Measurements from ENCODE around the gene RAC3. TPM values are rescaled to one million over a fixed set of nuclear protein-coding genes. Genes with fewer than 3 reads are reported as not detected.

The RAC3 gene
- total and polyA plus RNA-seq, 9 of the 15 experiments (the other 6 are each of a cell fraction or from before 2014, with no cell fraction given), result 0.23 to 292 (median 118) TPM

GRCh38 chr17:82025401-82026107, 5.9 kb upstream of the RAC3 start (continued):
- no peak for TF ChIP-seq ZBTB8A (IDR thresholded peaks at IDR 0.05; ENCODE audit: partially characterized antibody)
- TF ChIP-seq ARID4B (CRISPR knock-in tag; IDR thresholded peaks at IDR 0.05), result no peak
- TF ChIP-seq PRMT5 (CRISPR knock-in tag; IDR thresholded peaks at IDR 0.05), result no peak

- peaks cover 22% of the 10 kb centered on the region for H3K79me2 ChIP-seq (ENCODE audit: control insufficient read depth, insufficient read depth, low read length)
- peaks cover 8 to 90% of the 10 kb centered on the region in 2 experiments for H3K4me1 ChIP-seq (replicated peaks in 1 of 2; ENCODE audit: control insufficient read depth in 2 of 2, insufficient read depth in 2 of 2, low read length in 2 of 2)
- H3K4me3 ChIP-seq, result no peak overlapping the region
- ChIA-PET POLR2A (interaction anchor here (0.6 to 2.0 kb wide), 3 partner anchors 9 to 159 kb away, joined by 3 to 6 read pairs (median 3); partner anchors contain the start of gene DCXR), CTCF (ENCODE audit: low intra/inter-chr PET ratio) (no interaction called here)
- H3K9me3 ChIP-seq (replicated peaks; ENCODE audit: control insufficient read depth, insufficient read depth, low read depth, low read length), result no peaks in the 10 kb centered on the region
- ATAC-seq (no peak), DNase-seq (ENCODE audit: extremely low read depth in 1 of 4, low spot score in 3 of 4) (no peak), FAIRE-seq (no peak)
- H2AFZ ChIP-seq (ENCODE audit: low read depth, low read length), result no peak overlapping the region
- in situ Hi-C loops (cut with MboI) (no loop called here), intact Hi-C loops (cut with micrococcal nuclease) (no loop called here)
- 88% methylated on average over 8 of the region's 13 CpGs for WGBS (ENCODE audit: insufficient coverage, low coverage, missing lambda C conversion rate)
- BruUV-seq (replicated peaks), result no TSS peak
- H4K20me1 ChIP-seq (replicated peaks; ENCODE audit: control insufficient read depth, insufficient read depth, low read length), result no peaks in the 10 kb centered on the region
- TF ChIP-seq CBX3 (IDR thresholded peaks at IDR 0.05; ENCODE audit: borderline replicate concordance in 1 of 2, low read length in 2 of 2), result no peak
- no peak for TF ChIP-seq ZNF324 (CRISPR knock-in tag; IDR thresholded peaks at IDR 0.05)
- TF ChIP-seq LARP7 (IDR thresholded peaks at IDR 0.05), result no peak
- no peak for TF ChIP-seq WHSC1 (IDR thresholded peaks at IDR 0.05; ENCODE audit: low read length)
- no peak for TF ChIP-seq NCOA1 (IDR thresholded peaks at IDR 0.05; ENCODE audit: low read depth)
- H3K4me2 ChIP-seq (ENCODE audit: insufficient read depth, low read length), result no peak overlapping the region
- H3K36me3 ChIP-seq (ENCODE audit: control insufficient read depth, insufficient read depth, low read length), result peaks cover 6% of the 10 kb centered on the region; the same call in 1 of the 3 replicates
- H3K9ac ChIP-seq (ENCODE audit: insufficient read depth in 1 of 2, low read depth in 2 of 2, low read length in 2 of 2), result no peak overlapping the region
- no peaks in the 10 kb centered on the region for H3K27me3 ChIP-seq (ENCODE audit: control insufficient read depth in 2 of 2, insufficient read depth in 2 of 2, low read length in 2 of 2)
- H3K27ac ChIP-seq (ENCODE audit: extremely low read depth, low read depth, low read length), result no peak overlapping the region
- H3K9me1 ChIP-seq (ENCODE audit: control insufficient read depth, insufficient read depth, low read length), result no peaks in the 10 kb centered on the region
Observed at GRCh38 chr17:82028246-82028645, 3.2 kb upstream of the RAC3 start.

All from K562 (cell line).